Heart left ventricle (tissue), 13 donors: Measurements from ENCODE around the gene CEP112.

ENCODE experiments used
- POLR2A ChIP-seq, 2 donors: fragments of 450-650 bp; IDR thresholded peaks; one replicate each; pipeline ENCODE4 v1.6.1; 2017; ENCODE audit warnings: antibody characterized with exemption in 2 of 2, mild to moderate bottlenecking in 2 of 2, moderate library complexity in 2 of 2
- TF ChIP-seq, protein P1 (sequence below), 12 donors: fragments of 200-600 bp; sonication (generic) in 4 of 12; IDR thresholded peaks; one replicate each; pipeline versions ENCODE4 v1.5.0 to v1.8.0; 2018 to 2022; ENCODE audit warnings: antibody characterized with exemption in 12 of 12, mild to moderate bottlenecking in 5 of 12
- donor health status: ischemic (EF 13 %, LVEDD 7.1; RV severe dilation, severe dysfunction).
- donor health status: DM: no; HTN: yes; CAD: no.
- donor health status: DM: no; HTN: no; CAD: no.
- donor health status: ischemic (EF 25% LVEDD 6.9; RV normal size, moderate dysfunction).
- donor health status: ischemic (EF 25% LVEDD 5.7; RV mildly dilated, moderate dysfunction).
- donor health status: ischemic (EF 35%, LVEDD 5.7; RV mildly dilated, moderate dysfunction).
- donor health status: nonischemic (EF 11% LVEDD 7.7; RV severe dilation, severe dysfunction).
- donor health status: DM: yes; HTN: yes; CAD: no.
- donor health status: PGD.
- donor health status: ischemic (EF 29% LVEDD 5.4; RV normal size, mild dysfunction).
- donor health status: nonischemic (EF 23%, LVEDD 6.1; RV moderate dilation, normal function).

DNA sequence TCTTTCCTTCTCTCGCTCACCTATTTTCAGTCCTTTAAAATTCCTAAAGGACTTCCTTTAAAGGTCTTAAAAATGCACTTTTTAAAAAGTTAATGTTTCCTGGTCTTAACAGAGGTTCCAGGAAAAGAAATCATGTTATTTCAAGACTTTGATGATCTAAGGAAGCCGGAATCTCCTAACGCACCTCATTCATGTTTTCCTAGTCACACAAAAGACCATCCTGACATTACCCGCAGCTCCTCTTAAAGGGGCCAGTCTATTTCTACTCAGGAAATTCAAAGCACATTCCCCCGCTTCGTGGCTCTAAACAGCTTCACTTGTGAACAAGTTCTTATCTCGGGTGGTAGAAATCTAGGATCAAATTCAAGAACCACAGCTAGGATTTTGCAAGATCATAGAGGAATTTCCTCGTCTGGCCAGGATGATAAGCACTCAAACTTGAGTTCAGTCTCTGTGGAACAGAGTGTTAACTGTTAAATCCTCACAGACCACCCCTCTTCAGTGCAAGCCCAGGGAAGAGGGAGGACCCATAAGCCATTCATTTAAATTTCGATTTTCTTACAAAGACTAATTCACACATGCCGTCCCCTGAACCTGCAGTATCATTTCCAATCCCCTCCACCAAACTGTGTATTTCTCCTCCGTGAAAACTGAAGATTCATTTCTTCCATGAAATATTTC lies 493.4 kb downstream of the CEP112 start:
- TF ChIP-seq, protein P1, sequence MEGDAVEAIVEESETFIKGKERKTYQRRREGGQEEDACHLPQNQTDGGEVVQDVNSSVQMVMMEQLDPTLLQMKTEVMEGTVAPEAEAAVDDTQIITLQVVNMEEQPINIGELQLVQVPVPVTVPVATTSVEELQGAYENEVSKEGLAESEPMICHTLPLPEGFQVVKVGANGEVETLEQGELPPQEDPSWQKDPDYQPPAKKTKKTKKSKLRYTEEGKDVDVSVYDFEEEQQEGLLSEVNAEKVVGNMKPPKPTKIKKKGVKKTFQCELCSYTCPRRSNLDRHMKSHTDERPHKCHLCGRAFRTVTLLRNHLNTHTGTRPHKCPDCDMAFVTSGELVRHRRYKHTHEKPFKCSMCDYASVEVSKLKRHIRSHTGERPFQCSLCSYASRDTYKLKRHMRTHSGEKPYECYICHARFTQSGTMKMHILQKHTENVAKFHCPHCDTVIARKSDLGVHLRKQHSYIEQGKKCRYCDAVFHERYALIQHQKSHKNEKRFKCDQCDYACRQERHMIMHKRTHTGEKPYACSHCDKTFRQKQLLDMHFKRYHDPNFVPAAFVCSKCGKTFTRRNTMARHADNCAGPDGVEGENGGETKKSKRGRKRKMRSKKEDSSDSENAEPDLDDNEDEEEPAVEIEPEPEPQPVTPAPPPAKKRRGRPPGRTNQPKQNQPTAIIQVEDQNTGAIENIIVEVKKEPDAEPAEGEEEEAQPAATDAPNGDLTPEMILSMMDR (IDR thresholded peaks at IDR 0.05), result no peak
- no peak for TF ChIP-seq POLR2A (IDR thresholded peaks at IDR 0.05)
